Stimulated activated CD8-positive, alpha-beta memory T cell treated with anti-CD3 and anti-CD28 coated beads, Interleukin-7, amount 100 ng/mL, for 24 hours (primary cell): ENCODE measurements around the gene SLC22A3.
"Not testable (repeated sequence)": the region's sequence is repeated elsewhere in the genome, so short reads cannot be mapped to it uniquely, and the experiment has no call there.

ENCODE experiments used
- DNase-seq: peaks from one replicate; pipeline ENCODE4 v3.0.0-alpha.2; 2020; ENCODE audit warnings: low read depth

The SLC22A3 gene

DNA sequence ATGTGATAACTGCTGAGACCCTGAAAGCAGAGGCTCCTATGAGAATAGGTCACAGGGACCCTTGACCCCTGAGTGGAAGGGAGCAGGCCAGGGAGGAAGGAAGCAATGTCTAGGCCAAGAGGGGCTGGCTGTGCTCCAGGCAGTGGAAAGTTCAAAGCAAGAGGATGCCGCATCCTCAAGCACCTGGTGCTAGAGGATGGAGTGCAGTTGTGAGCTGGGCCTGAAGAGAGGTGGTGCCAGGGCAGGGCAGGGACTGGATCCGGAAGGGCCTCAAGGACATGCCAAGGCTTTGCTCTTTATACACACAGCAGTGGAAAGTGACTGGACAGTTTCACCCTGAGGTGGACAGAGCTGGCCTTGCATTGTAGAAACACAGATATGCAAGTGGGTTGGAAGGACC, 97.0 kb downstream of the SLC22A3 start:
- DNase-seq: no peak

DNA sequence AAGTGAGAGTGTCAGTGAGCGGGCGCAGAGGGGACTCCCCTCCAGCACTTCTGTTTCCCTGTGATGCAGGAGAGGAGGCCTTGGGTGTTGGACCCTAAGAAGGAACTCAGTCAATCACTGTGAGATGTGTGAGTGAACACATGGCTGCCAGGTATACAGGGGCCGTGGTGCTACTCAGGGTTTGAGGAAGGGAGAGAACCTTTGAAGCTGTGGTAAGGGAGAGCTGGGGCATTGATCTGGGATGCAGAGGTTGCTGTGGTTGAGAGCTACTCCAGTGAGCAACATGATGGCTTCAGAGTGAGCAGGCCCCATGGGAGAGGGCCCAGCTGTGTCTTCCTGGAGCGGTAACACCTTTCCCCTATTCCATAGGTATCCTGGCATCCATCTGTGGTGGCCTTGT, 99.2 kb downstream of the SLC22A3 start:
- no peak for DNase-seq

DNA sequence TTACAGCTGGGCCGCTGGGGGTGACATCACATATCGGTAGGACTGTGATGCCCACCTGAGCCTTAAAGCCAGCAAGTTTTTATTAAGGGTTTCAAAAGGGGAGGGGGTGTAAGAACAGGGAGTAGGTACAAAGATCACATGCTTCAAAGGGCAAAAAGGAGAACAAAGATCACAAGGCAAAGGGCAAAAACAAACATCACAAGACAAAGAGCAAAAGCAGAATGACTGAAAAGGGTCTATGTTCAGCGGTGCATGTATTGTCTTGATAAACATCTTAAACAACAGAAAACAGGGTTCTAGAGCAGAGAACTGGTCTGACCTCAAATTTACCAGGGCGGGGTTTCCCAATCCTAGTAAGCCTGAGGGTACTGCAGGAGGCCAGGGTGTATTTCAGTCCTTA, 101.6 kb downstream of the SLC22A3 start:
- not testable (repeated sequence) for DNase-seq

- DNase-seq: no peak
Measured at GRCh38 chr6:160450849-160451248, 102.7 kb downstream of the SLC22A3 start.

DNA sequence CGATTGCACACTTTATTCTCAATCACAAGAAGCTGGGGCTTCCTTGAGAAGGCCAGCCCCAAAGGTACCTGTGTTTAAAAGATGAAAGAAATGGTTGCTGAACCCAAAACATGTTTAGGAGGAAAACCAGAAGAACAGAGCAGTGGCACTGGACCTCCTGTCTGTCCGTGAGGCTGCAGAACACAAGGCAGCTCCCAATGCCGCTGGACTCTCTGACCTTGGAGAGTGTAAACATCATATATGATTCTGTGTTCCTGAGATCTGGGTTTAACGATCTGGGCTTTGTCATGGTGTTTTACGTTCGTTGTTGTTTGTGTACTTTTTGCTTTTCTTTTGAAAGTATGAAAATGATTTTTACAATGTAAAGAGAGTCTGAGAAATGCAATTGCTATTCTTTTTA, 106.1 kb downstream of the SLC22A3 start:
- DNase-seq: no peak

GRCh38 chr6:160455081-160455480, 106.9 kb downstream of the SLC22A3 start:
- DNase-seq: no peak

DNA sequence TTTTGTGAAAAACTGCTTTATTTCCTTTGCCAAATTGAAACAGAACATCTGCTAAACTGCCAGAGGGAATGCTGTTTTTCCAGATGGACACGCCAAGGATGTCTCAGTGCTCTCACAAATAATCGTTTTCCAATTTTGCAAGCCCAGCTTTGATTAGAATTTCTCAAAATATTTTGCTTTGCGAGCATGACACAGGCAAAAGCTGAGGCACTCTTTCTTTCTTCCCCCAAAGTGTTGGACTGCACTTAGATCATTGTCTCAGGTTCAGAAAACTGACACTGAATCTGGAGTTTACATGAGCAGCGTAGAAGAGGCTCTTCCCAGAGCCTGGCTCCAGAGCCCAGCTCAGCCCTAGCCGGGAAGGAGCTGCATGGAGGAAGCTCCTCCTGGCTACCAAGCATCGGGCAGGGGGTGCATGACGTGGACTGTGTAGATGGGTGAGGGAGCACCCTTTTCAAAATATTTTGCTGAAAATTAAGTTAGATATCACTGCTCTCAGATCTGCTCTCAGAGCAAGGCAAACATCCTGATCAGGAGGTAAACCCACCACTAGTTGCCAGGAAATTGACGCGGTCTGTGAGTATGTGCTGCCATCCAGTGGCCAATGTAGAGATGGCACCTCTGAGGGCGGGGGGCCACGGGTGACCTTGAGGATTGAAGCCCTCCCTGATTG, 107.5 kb downstream of the SLC22A3 start:
- DNase-seq: peak; percentile 55

DNA sequence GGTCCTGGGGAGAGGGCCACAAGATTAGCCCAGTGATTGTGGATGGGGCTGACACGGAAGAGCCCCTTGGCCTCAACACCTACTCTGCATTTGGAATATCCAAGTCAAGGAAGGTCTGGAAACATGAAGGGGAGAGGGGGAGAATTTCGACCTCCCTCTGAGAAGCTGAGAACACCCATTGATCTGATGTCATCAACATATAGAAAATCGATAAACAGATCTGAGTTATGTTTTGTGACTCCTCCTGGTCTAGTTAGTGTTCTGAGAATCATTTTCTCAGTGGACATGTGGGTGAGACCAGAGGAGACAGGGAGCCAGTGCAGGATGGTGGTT, 108.0 kb downstream of the SLC22A3 start:
- DNase-seq: no peak

GRCh38 chr6:160457823-160458222, 109.6 kb downstream of the SLC22A3 start:
- no peak for DNase-seq

- no peak for DNase-seq
Measured at GRCh38 chr6:160461641-160462040, 113.5 kb downstream of the SLC22A3 start.

GRCh38 chr6:160462116-160462515, 113.9 kb downstream of the SLC22A3 start:
- DNase-seq: no peak

- no peak for DNase-seq
Measured at GRCh38 chr6:160462551-160463109, 114.5 kb downstream of the SLC22A3 start.

DNA sequence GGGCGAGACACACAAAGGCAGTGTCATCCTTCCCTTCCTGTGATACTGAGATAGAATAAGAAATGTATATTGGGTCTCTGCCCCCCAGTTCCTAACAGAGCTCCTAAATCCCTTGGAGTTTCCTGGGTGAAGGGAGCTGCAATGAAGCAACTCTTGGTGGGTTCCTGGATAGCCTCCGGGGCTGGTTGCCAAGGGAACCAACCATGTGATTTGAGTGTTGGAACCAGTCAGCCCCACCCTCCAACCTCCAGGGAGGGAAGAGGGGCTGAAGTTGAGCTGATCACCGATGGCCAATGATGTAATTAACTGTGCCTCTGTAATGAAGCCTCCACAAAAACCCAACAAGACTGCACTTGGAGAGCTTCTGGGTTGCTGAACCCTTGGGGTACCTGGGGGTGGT, 116.6 kb downstream of the SLC22A3 start:
- no peak for DNase-seq

DNA sequence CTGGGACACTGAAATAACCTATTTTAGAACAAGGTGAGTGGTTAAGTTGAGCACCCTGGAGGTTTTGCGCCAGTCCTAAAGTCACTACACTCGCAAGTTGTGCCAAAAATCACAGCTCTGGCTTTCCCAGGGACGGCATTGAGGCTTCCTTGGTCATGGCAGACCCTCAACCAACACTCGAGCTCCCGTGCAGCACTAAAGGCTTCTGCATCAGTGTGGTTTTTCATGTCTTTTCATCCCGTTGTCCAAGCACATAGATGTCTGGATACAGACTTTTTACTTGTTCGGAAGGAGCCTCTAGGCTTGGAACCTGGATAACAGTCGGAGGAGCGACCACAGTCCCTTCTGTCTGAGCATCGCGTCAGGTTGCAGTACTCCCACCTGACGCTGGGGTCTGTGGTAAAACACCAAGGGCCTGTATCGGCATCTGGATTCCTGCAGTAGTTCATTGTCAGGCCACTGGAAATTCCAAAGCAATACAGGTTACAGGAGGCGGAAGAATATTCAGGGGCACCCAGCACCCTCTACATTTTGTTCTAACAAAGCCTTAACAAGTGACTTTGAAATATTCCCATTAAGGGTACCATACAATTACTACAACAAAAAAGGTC, 119.2 kb downstream of the SLC22A3 start:
- not testable (repeated sequence) for DNase-seq

GRCh38 chr6:160469153-160469552, 121.0 kb downstream of the SLC22A3 start:
- DNase-seq: no peak

DNA sequence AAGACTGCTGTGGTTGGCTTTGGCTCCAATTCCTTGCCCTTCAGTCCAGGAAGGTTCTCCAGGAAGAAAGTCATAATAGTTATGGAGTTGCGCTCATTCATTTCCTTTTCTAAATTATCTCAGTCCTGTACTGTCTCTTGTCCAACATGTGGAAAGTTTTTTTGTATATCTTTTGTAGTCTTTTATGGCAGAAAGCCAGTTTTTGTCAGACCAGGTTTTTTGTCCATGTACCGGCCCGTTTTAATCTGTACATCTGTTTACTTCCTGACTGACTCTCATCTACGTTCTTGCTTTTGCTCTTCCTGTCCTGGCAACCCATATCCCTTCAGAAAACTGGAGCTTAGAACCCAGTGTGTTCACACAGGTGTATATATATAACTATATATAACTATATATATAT, 127.9 kb downstream of the SLC22A3 start:
- not testable (repeated sequence) for DNase-seq

DNA sequence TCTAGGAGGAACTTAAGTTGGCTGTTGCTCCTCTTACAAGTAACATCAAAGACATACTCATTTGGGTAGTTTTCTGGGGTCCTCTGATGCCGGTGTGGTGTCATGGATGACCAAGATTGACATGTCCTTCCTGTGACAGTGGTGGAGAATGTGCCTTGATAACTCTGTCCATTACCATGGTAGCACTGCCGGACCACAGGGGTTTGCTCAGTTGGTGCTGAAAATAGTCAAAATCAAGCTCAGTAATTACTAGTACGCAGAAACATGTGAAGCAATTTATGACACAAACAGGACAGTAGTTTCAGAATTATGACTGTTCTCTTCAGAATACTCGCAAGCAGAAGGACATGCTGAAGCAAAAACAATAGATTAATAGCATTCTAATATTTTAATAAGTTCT, 128.9 kb downstream of the SLC22A3 start:
- DNase-seq: not testable (repeated sequence)

GRCh38 chr6:160477901-160478300, 129.7 kb downstream of the SLC22A3 start:
- DNase-seq: no peak

- DNase-seq: no peak
Measured at GRCh38 chr6:160487116-160487515, 138.9 kb downstream of the SLC22A3 start.

- DNase-seq: no peak
Measured at GRCh38 chr6:160489091-160489490, 140.9 kb downstream of the SLC22A3 start.

DNA sequence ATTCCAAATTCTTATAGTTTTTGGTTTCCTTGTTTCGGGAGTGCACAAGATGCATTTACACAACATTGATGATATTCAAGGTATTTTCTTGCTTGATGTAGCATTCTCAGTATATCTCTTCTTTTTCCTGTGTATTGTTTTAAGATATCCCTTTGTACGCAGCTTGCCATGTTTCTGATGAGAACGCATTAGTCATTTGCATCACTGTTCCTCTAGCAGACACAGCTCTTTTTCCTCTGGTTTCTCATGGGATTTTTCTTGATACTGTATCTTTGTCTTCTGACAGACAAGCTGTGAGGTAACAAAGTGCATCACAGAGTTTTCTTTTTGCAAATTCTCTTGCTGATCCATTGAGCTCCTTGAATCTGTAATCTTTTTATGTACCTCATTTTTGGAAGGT, 146.4 kb downstream of the SLC22A3 start:
- no peak for DNase-seq

DNA sequence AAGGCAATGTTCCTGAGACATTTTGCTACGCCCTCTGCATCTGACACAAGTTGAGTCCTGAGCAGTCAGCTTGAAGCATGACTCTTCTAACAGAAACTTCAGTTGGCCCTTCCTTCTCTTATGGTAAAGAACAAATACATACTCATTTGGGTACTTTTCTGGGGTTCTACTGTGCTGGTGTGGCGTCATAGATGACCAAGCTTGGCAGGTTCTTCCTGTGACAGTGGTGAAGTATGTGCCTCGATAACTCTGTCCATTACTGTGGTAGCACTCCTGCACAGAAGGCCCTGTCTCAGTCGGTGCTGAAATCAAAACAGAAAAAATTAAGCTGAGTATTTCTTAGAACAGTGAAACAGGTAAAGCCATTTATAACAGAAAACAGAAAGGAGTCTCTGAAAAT, 152.5 kb downstream of the SLC22A3 start:
- no peak for DNase-seq
